Activated CD4-positive, alpha-beta memory T cell treated with anti-CD3 and anti-CD28 coated beads for 36 hours (primary cell): Measurements from ENCODE around the gene OR5B3. TPM values are rescaled to one million over a fixed set of nuclear protein-coding genes. Genes with fewer than 3 reads are reported as not detected.
"Not testable (repeated sequence)": the region's sequence is repeated elsewhere in the genome, so short reads cannot be mapped to it uniquely, and the experiment has no call there.

ENCODE experiments used
- CTCF ChIA-PET: fragments of 350-600 bp; sonication (Branson Sonifier 250); formaldehyde crosslinking; loops from one replicate; lab custom pipeline; 2021; ENCODE audit warnings: antibody characterized with exemption, inconsistent platforms; lab: Charles Lee
- POLR2A ChIA-PET: fragments of 350-600 bp; sonication (Branson Sonifier 250); formaldehyde crosslinking; loops from one replicate; lab custom pipeline; 2021; ENCODE audit warnings: antibody characterized with exemption; lab: Charles Lee
- DNase-seq: peaks from one replicate; pipeline ENCODE4 v3.0.0-alpha.2; 2020
- H3K27ac Mint-ChIP-seq: one replicate; pipeline ENCODE4 v1.8.0; 2021; ENCODE audit warnings: mixed read lengths
- H3K27me3 Mint-ChIP-seq: one replicate; pipeline ENCODE4 v1.8.0; 2021; ENCODE audit warnings: mixed read lengths
- H3K36me3 Mint-ChIP-seq: one replicate; pipeline ENCODE4 v1.8.0; 2021; ENCODE audit warnings: mixed read lengths
- H3K4me1 Mint-ChIP-seq: one replicate; pipeline ENCODE4 v1.8.0; 2021; ENCODE audit warnings: low read depth, mixed read lengths
- H3K4me3 Mint-ChIP-seq: one replicate; pipeline ENCODE4 v1.8.0; 2021; ENCODE audit warnings: mild to moderate bottlenecking, mixed read lengths
- H3K9me3 Mint-ChIP-seq: one replicate; pipeline ENCODE4 v1.8.0; 2021; ENCODE audit warnings: mixed read lengths
- intact Hi-C: fragments of 100-400 bp; cut with micrococcal nuclease; formaldehyde crosslinking; loops from one replicate; pipeline ENCODE4 v1.15.1; 2023
- total RNA-seq, 2 experiments: library from RNA; stranded (reverse); gene quantifications; one replicate each; pipeline ENCODE4 v1.2.3, GENCODE V29; 2021

The OR5B3 gene
- not detected for total RNA-seq

GRCh38 chr11:58406774-58407173 is at the start of gene OR5B3:
OR5B3 (minus strand) TSS chr11:58406874; CDS start chr11:58403409, 3,465 bp downstream.
- ChIA-PET POLR2A (no interaction called here), CTCF (interaction anchor here (0.6 kb wide), 1 partner anchor 645 kb away, joined by 3 read pairs; the partner anchor contains the start of gene CTNND1)
- H3K4me1 Mint-ChIP-seq = no peaks in the 10 kb centered on the region
- no peak within 1 kb of the TSS for H3K27ac Mint-ChIP-seq
- peaks cover 7% of the 10 kb centered on the region for H3K27me3 Mint-ChIP-seq
- intact Hi-C loops = no loop called here
- H3K9me3 Mint-ChIP-seq = peaks cover 31% of the 10 kb centered on the region
- peaks cover 2% of the 10 kb centered on the region for H3K36me3 Mint-ChIP-seq
- H3K4me3 Mint-ChIP-seq = no peak within 1 kb of the TSS
- DNase-seq = no peak

- no peaks in the 10 kb centered on the region for H3K4me1 Mint-ChIP-seq
- no peak overlapping the region for H3K4me3 Mint-ChIP-seq
- intact Hi-C loops = no loop called here
- no peaks in the 10 kb centered on the region for H3K36me3 Mint-ChIP-seq
- H3K27me3 Mint-ChIP-seq = peaks cover 4% of the 10 kb centered on the region
- ChIA-PET CTCF (no interaction called here), POLR2A (no interaction called here)
- no peak for DNase-seq
- no peaks in the 10 kb centered on the region for H3K9me3 Mint-ChIP-seq
- no peak overlapping the region for H3K27ac Mint-ChIP-seq
Measured at GRCh38 chr11:58451585-58451984, 44.9 kb upstream of the OR5B3 start.

GRCh38 chr11:58446294-58446693 is 39.6 kb upstream of the OR5B3 start:
- no peaks in the 10 kb centered on the region for H3K9me3 Mint-ChIP-seq
- intact Hi-C loops = no loop called here
- no peak overlapping the region for H3K4me3 Mint-ChIP-seq
- H3K36me3 Mint-ChIP-seq = no peaks in the 10 kb centered on the region
- POLR2A ChIA-PET = no interaction called here
- CTCF ChIA-PET = no interaction called here
- H3K27me3 Mint-ChIP-seq = peaks cover 9% of the 10 kb centered on the region
- no peak for DNase-seq
- H3K27ac Mint-ChIP-seq = no peak overlapping the region
- no peaks in the 10 kb centered on the region for H3K4me1 Mint-ChIP-seq

- Mint-ChIP-seq H3K4me1 (no peaks in the 10 kb centered on the region), H3K27me3 (peaks cover 8% of the 10 kb centered on the region), H3K27ac (no peak overlapping the region), H3K9me3 (no peaks in the 10 kb centered on the region), H3K4me3 (no peak overlapping the region), H3K36me3 (no peaks in the 10 kb centered on the region)
- intact Hi-C loops = no loop called here
- no peak for DNase-seq
- ChIA-PET POLR2A (no interaction called here), CTCF (no interaction called here)
Measured at GRCh38 chr11:58444300-58444699, 37.6 kb upstream of the OR5B3 start.

- Mint-ChIP-seq H3K36me3 (no peaks in the 10 kb centered on the region), H3K9me3 (no peaks in the 10 kb centered on the region), H3K27ac (no peak within 1 kb of the TSS), H3K27me3 (peaks cover 8% of the 10 kb centered on the region), H3K4me3 (no peak within 1 kb of the TSS), H3K4me1 (no peaks in the 10 kb centered on the region)
- POLR2A ChIA-PET = no interaction called here
- no peak for DNase-seq
- intact Hi-C loops = no loop called here
- CTCF ChIA-PET = no interaction called here
Measured at GRCh38 chr11:58442136-58442535, 35.5 kb upstream of the OR5B3 start, which contains the start of gene OR5B12. OR5B12 (minus strand) TSS chr11:58442236; CDS start chr11:58440151, 2,085 bp downstream.

- no peaks in the 10 kb centered on the region for H3K9me3 Mint-ChIP-seq
- no peak overlapping the region for H3K27ac Mint-ChIP-seq
- POLR2A ChIA-PET = no interaction called here
- DNase-seq = no peak
- no peaks in the 10 kb centered on the region for H3K4me1 Mint-ChIP-seq
- no peak overlapping the region for H3K4me3 Mint-ChIP-seq
- intact Hi-C loops = no loop called here
- CTCF ChIA-PET = no interaction called here
- peaks cover 5% of the 10 kb centered on the region for H3K27me3 Mint-ChIP-seq
- no peaks in the 10 kb centered on the region for H3K36me3 Mint-ChIP-seq
Measured at GRCh38 chr11:58438486-58438885, 31.8 kb upstream of the OR5B3 start.

GRCh38 chr11:58434217-58434616 is 27.5 kb upstream of the OR5B3 start:
- Mint-ChIP-seq H3K27me3 (peaks cover 2% of the 10 kb centered on the region), H3K27ac (no peak overlapping the region), H3K9me3 (peaks cover 4% of the 10 kb centered on the region), H3K4me1 (no peaks in the 10 kb centered on the region), H3K4me3 (no peak overlapping the region), H3K36me3 (no peaks in the 10 kb centered on the region)
- intact Hi-C loops = no loop called here
- ChIA-PET POLR2A (no interaction called here), CTCF (no interaction called here)
- no peak for DNase-seq

GRCh38 chr11:58433638-58434203 is 27.0 kb upstream of the OR5B3 start:
- Mint-ChIP-seq H3K9me3 (peaks cover 8% of the 10 kb centered on the region), H3K36me3 (no peaks in the 10 kb centered on the region), H3K27ac (no peak overlapping the region), H3K4me3 (no peak overlapping the region), H3K4me1 (no peaks in the 10 kb centered on the region), H3K27me3 (peaks cover 7% of the 10 kb centered on the region)
- ChIA-PET POLR2A (no interaction called here), CTCF (no interaction called here)
- DNase-seq = no peak
- intact Hi-C loops = no loop called here

GRCh38 chr11:58429273-58429672 is 22.6 kb upstream of the OR5B3 start:
- Mint-ChIP-seq H3K9me3 (peaks cover 13% of the 10 kb centered on the region), H3K27me3 (peaks cover 17% of the 10 kb centered on the region), H3K4me3 (no peak overlapping the region), H3K27ac (no peak overlapping the region), H3K36me3 (no peaks in the 10 kb centered on the region), H3K4me1 (no peaks in the 10 kb centered on the region)
- ChIA-PET POLR2A (no interaction called here), CTCF (no interaction called here)
- intact Hi-C loops = no loop called here
- DNase-seq = no peak

GRCh38 chr11:58428021-58428420 is 21.3 kb upstream of the OR5B3 start, which contains the start of gene OR5B2:
OR5B2 (minus strand) TSS chr11:58428121; CDS start chr11:58423261, 4,860 bp downstream.
- Mint-ChIP-seq H3K27ac (no peak within 1 kb of the TSS), H3K9me3 (peaks cover 13% of the 10 kb centered on the region), H3K4me3 (no peak within 1 kb of the TSS), H3K36me3 (no peaks in the 10 kb centered on the region), H3K4me1 (no peaks in the 10 kb centered on the region), H3K27me3 (peaks cover 19% of the 10 kb centered on the region)
- intact Hi-C loops = no loop called here
- ChIA-PET CTCF (no interaction called here), POLR2A (no interaction called here)
- DNase-seq = no peak

- intact Hi-C loops = loop anchor here (10.0 kb wide), 1 partner anchor 125 kb away; no protein-coding TSS in a partner anchor
- H3K27ac Mint-ChIP-seq, CTCF ChIA-PET, DNase-seq, H3K36me3 Mint-ChIP-seq, H3K4me1 Mint-ChIP-seq, H3K27me3 Mint-ChIP-seq, H3K9me3 Mint-ChIP-seq, POLR2A ChIA-PET, H3K4me3 Mint-ChIP-seq: not testable (repeated sequence)
Measured at GRCh38 chr11:58399622-58400021, 7.1 kb downstream of the OR5B3 start.

- Mint-ChIP-seq H3K4me1 (no peaks in the 10 kb centered on the region), H3K27me3 (peaks cover 2% of the 10 kb centered on the region), H3K9me3 (peaks cover 5% of the 10 kb centered on the region), H3K36me3 (peaks cover 2% of the 10 kb centered on the region), H3K4me3 (no peak overlapping the region), H3K27ac (no peak overlapping the region)
- DNase-seq = no peak
- CTCF ChIA-PET = no interaction called here
- POLR2A ChIA-PET = no interaction called here
- intact Hi-C loops = loop anchor here (10.0 kb wide), 1 partner anchor 129 kb away; no protein-coding TSS in a partner anchor
Measured at GRCh38 chr11:58395581-58395980, 11.1 kb downstream of the OR5B3 start.

GRCh38 chr11:58394195-58394594 is 12.5 kb downstream of the OR5B3 start:
- Mint-ChIP-seq H3K36me3 (peaks cover 2% of the 10 kb centered on the region), H3K4me3 (no peak overlapping the region), H3K9me3 (peaks cover 5% of the 10 kb centered on the region), H3K27ac (no peak overlapping the region), H3K4me1 (no peaks in the 10 kb centered on the region), H3K27me3 (peaks cover 2% of the 10 kb centered on the region)
- no peak for DNase-seq
- POLR2A ChIA-PET = no interaction called here
- CTCF ChIA-PET = no interaction called here
- intact Hi-C loops = loop anchor here (10.0 kb wide), 1 partner anchor 131 kb away; no protein-coding TSS in a partner anchor
